Activated B cell treated with CpG ODN at 0.5 μM for 24 hours (primary cell): ENCODE data around the gene GRIP2. TPM values are rescaled to one million over a fixed set of nuclear protein-coding genes. Genes with fewer than 3 reads are reported as not detected.

Experiments
- ATAC-seq: fragments of 200-7000 bp; cut with Tn5 transposase; one replicate; pipeline ENCODE4 v1.10.0; 2021; ENCODE audit warnings: low read depth, mild to moderate bottlenecking, moderate library complexity
- CTCF ChIA-PET: fragments of 350-600 bp; sonication (Branson Sonifier 250); formaldehyde crosslinking; loops from one replicate; lab custom pipeline; 2021; ENCODE audit warnings: antibody characterized with exemption; lab: Charles Lee
- POLR2A ChIA-PET: fragments of 350-600 bp; sonication (Branson Sonifier 250); formaldehyde crosslinking; loops from one replicate; lab custom pipeline; 2021; ENCODE audit warnings: antibody characterized with exemption; lab: Charles Lee
- DNase-seq: peaks from one replicate; pipeline ENCODE4 v3.0.0; 2022
- H3K27ac Mint-ChIP-seq: one replicate; pipeline ENCODE4 v1.8.0; 2020; ENCODE audit warnings: mixed read lengths
- H3K27me3 Mint-ChIP-seq: one replicate; pipeline ENCODE4 v1.8.0; 2021; ENCODE audit warnings: mixed read lengths
- H3K36me3 Mint-ChIP-seq: one replicate; pipeline ENCODE4 v1.8.0; 2021; ENCODE audit warnings: low read depth, mixed read lengths
- H3K4me1 Mint-ChIP-seq: one replicate; pipeline ENCODE4 v1.8.0; 2021; ENCODE audit warnings: mixed read lengths
- H3K4me3 Mint-ChIP-seq: one replicate; pipeline ENCODE4 v1.8.0; 2020; ENCODE audit warnings: mild to moderate bottlenecking, mixed read lengths
- H3K9me3 Mint-ChIP-seq: one replicate; pipeline ENCODE4 v1.8.0; 2020; ENCODE audit warnings: mixed read lengths
- CTCF ChIP-seq: fragments of 200-600 bp; IDR thresholded peaks from one replicate; pipeline ENCODE4 v1.8.0; 2022; ENCODE audit warnings: antibody characterized with exemption, mild to moderate bottlenecking
- intact Hi-C: fragments of 100-400 bp; cut with micrococcal nuclease; formaldehyde crosslinking; loops from one replicate; pipeline ENCODE4 v1.15.1; 2024
- total RNA-seq: library from RNA; stranded (reverse); gene quantifications from 2 replicates; pipeline ENCODE4 v1.2.3, GENCODE V29; 2022

The GRIP2 gene
- total RNA-seq, 1 donor from 2014 or later = not detected

GRCh38 chr3:14536837-14537589 lies 3.1 kb downstream of the GRIP2 start:
- intact Hi-C loops = no loop called here
- ATAC-seq = no peak
- POLR2A ChIA-PET = no interaction called here
- Mint-ChIP-seq H3K9me3 (no peaks in the 10 kb centered on the region), H3K27me3 (peaks cover 4% of the 10 kb centered on the region), H3K36me3 (no peaks in the 10 kb centered on the region), H3K27ac (no peak overlapping the region), H3K4me1 (no peaks in the 10 kb centered on the region), H3K4me3 (no peak overlapping the region)
- CTCF ChIA-PET = no interaction called here
- no peak for DNase-seq
- no peak for TF ChIP-seq CTCF

GRCh38 chr3:14536055-14536815 lies 3.9 kb downstream of the GRIP2 start:
- no peaks in the 10 kb centered on the region for H3K9me3 Mint-ChIP-seq
- DNase-seq (no peak), ATAC-seq (no peak)
- no peak overlapping the region for H3K27ac Mint-ChIP-seq
- ChIA-PET POLR2A (no interaction called here), CTCF (no interaction called here)
- H3K4me1 Mint-ChIP-seq = no peaks in the 10 kb centered on the region
- H3K27me3 Mint-ChIP-seq = peaks cover 4% of the 10 kb centered on the region
- TF ChIP-seq CTCF = no peak
- intact Hi-C loops = no loop called here
- H3K4me3 Mint-ChIP-seq = no peak overlapping the region
- H3K36me3 Mint-ChIP-seq = no peaks in the 10 kb centered on the region

GRCh38 chr3:14535616-14536015 lies 4.5 kb downstream of the GRIP2 start:
- no peak overlapping the region for H3K27ac Mint-ChIP-seq
- no peak for ATAC-seq
- H3K4me1 Mint-ChIP-seq = no peaks in the 10 kb centered on the region
- CTCF ChIA-PET = no interaction called here
- no peaks in the 10 kb centered on the region for H3K36me3 Mint-ChIP-seq
- intact Hi-C loops = no loop called here
- no peak for TF ChIP-seq CTCF
- no peak overlapping the region for H3K4me3 Mint-ChIP-seq
- peaks cover 4% of the 10 kb centered on the region for H3K27me3 Mint-ChIP-seq
- POLR2A ChIA-PET = no interaction called here
- no peak for DNase-seq
- H3K9me3 Mint-ChIP-seq = no peaks in the 10 kb centered on the region

- ChIA-PET POLR2A (no interaction called here), CTCF (no interaction called here)
- Mint-ChIP-seq H3K4me3 (no peak overlapping the region), H3K9me3 (no peaks in the 10 kb centered on the region), H3K27ac (no peak overlapping the region), H3K36me3 (no peaks in the 10 kb centered on the region), H3K27me3 (peaks cover 5% of the 10 kb centered on the region), H3K4me1 (no peaks in the 10 kb centered on the region)
- intact Hi-C loops = no loop called here
- DNase-seq = no peak
- no peak for ATAC-seq
- TF ChIP-seq CTCF = no peak
Measured at GRCh38 chr3:14534516-14535191, 5.5 kb downstream of the GRIP2 start.

- Mint-ChIP-seq H3K4me1 (no peaks in the 10 kb centered on the region), H3K27me3 (peaks cover 5% of the 10 kb centered on the region), H3K27ac (no peak overlapping the region), H3K36me3 (no peaks in the 10 kb centered on the region), H3K9me3 (no peaks in the 10 kb centered on the region), H3K4me3 (no peak overlapping the region)
- TF ChIP-seq CTCF = no peak
- ChIA-PET CTCF (no interaction called here), POLR2A (no interaction called here)
- ATAC-seq = no peak
- intact Hi-C loops = no loop called here
- DNase-seq = no peak
Measured at GRCh38 chr3:14533457-14533958, 6.6 kb downstream of the GRIP2 start.
